Brain microvascular endothelial cell (primary cell): ENCODE data around the gene SLC30A9.

Experiments
- DNase-seq: peaks from one replicate; pipeline ENCODE4 v3.0.0-alpha.2; 2020
- H3K27ac ChIP-seq: fragments of 250-450 bp; sonication (Bioruptor Pico); 2 replicates; pipeline ENCODE4 v1.5.1; 2020; ENCODE audit warnings: mild to moderate bottlenecking, moderate library complexity
- H3K27me3 ChIP-seq: fragments of 250-450 bp; sonication (Bioruptor Pico); replicated peaks from 2 replicates; pipeline ENCODE4 v1.5.1; 2020; ENCODE audit warnings: mild to moderate bottlenecking
- H3K36me3 ChIP-seq: fragments of 250-450 bp; sonication (Bioruptor Pico); replicated peaks from 2 replicates; pipeline ENCODE4 v1.5.1; 2020; ENCODE audit warnings: mild to moderate bottlenecking
- H3K4me3 ChIP-seq: 2 replicates; pipeline ENCODE4 v1.5.1; 2011; ENCODE audit warnings: low read depth, mild to moderate bottlenecking, control low read depth, low read length, moderate library complexity
- in situ Hi-C: cut with HindIII; loops from 2 replicates; pipeline ENCODE4 v1.10.0; 2017; ENCODE audit warnings: low sequenced_read_pairs, low pct_ligation_motif_present
- TF ChIP-seq, protein P1 (sequence below): IDR thresholded peaks from 2 replicates; pipeline ENCODE4 v1.5.1; 2011; ENCODE audit warnings: low read depth, mild to moderate bottlenecking, moderate library complexity, low read length, control low read depth, inconsistent platforms; ENCODE audit errors: missing control alignments

Gene SLC30A9

DNA sequence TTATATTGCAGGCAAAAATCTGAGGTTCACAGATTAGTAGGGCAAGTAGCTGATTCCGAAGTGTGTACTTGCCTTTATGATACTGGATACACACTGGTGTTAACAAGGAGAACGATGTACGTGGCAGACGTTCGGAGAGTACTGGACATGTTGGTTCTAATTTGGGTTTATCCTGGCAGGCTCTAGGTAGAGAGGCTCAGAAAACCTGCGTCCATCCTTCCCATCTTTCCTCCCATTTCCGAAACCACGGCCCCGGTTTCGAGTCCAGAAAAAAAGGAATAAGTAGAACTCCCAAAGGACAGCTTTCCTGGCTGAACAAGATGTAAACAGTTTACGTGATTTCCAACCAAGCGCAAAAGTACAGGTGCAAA lies 351 bp upstream of the SLC30A9 start:
- in situ Hi-C loops = no loop called here
- Histone ChIP-seq H3K4me3 (peak overlapping the region; percentile 89), H3K27me3 (no peaks in the 10 kb centered on the region), H3K36me3 (no peaks in the 10 kb centered on the region), H3K27ac (peak overlapping the region; percentile 76)
- DNase-seq = no peak
- TF ChIP-seq, protein P1, sequence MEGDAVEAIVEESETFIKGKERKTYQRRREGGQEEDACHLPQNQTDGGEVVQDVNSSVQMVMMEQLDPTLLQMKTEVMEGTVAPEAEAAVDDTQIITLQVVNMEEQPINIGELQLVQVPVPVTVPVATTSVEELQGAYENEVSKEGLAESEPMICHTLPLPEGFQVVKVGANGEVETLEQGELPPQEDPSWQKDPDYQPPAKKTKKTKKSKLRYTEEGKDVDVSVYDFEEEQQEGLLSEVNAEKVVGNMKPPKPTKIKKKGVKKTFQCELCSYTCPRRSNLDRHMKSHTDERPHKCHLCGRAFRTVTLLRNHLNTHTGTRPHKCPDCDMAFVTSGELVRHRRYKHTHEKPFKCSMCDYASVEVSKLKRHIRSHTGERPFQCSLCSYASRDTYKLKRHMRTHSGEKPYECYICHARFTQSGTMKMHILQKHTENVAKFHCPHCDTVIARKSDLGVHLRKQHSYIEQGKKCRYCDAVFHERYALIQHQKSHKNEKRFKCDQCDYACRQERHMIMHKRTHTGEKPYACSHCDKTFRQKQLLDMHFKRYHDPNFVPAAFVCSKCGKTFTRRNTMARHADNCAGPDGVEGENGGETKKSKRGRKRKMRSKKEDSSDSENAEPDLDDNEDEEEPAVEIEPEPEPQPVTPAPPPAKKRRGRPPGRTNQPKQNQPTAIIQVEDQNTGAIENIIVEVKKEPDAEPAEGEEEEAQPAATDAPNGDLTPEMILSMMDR = no peak

DNA sequence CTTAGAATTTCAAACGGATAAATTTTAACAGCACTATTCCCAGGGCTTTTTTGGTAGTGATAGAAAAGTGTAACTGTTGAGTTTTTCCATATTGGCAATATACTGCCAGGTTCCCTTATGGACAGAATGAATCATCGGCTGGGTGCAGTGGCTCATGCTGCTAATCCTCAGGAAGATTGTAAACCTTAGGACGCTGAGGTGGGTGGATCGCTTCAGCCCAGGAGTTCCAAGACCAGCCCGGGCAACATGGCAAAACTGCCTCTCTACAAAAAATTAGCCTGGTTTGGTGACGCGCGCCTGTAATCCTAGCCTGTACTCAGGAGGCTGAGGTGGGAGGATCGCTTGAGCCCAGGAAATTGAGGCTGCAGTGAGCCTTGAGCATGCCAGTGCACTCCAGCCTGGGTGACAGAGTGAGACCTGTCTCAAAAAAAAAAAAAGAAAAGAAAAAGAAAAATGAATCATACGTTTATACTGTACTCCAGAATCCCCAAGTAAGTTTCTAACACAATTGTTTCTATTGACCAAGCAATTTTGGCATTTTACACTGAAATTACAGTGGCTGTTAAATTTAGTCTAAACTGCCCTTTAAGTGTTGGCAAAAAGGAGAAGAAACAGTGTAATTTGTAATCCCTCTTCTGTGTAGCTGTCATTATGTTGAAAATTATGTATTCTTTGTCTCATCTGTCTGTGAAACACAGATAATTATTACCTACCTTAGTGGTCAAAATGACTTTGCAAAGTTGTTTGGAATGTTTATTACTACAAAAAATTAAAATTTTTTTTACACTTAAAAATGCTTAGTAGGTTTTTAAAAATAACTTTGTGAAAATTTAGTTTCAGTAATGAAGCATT lies 1.8 kb downstream of the SLC30A9 start:
- no peak for DNase-seq
- TF ChIP-seq, protein P1 = no peak
- Histone ChIP-seq H3K36me3 (no peaks in the 10 kb centered on the region), H3K27me3 (no peaks in the 10 kb centered on the region), H3K4me3 (no peak overlapping the region), H3K27ac (no peak overlapping the region)
- in situ Hi-C loops = no loop called here

DNA sequence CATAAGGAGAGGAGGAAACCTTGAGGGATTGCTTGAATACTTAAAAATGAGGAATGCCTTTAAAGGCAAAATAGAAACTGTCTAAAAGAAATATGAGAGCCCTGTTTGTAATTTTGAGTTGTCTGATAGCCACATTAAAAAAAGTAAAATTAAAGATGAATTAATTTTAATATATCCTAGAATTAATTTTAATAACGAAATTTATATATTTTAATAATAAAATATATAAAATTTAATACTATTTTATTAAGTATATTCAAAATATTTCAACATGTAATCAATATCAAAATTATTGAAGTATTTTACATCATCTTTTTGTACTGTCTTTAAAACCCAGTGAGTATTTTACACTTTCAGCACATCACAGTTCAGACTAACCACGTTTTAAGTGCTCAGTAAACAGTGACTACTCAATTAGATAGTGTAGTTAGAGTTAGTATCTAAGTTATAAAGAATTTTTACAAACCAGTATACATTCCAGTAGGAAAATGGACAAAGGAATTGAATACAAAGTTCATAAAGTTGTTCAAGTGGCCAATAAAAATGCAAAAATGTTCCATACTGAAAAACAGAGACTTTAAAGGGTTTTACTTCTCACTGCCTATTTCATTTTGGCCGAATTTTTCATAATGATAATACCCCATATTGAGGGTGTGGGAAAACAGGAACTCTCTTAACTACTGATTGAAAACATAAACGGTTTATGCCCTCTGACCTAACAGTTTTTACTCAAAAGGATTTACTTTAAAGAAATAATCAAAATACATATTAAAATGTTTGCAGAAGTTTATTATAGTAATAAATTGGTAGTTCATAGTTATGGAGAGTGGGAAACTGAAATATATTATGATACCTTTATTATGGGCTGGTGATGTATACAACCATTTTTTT lies 2.9 kb downstream of the SLC30A9 start:
- Histone ChIP-seq H3K4me3 (no peak overlapping the region), H3K27me3 (no peaks in the 10 kb centered on the region)
- no peak for DNase-seq

DNA sequence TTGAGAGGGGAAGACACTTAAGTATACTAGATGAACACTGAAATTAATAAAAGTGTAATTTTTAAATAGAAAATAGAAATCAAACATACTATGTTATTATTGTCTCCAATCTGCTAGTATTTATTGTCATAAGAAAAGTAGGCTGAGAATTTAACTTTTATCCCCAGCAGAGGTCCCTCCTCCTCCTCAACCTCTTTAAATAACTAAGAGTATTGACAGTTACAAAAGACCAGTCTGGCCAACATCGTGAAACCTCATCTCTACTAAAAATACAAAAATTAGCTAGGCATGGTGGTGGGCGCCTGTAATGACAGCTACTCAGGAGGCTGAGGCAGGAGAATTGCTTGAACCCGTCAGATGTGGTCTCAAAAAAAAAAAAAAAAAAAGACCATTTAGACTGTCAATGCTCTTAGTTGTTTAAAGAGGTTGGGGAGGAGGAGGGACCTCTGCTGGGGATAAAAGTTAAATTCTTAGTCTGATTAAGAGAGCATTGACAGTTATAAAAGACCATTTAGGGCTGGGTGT lies 4.2 kb downstream of the SLC30A9 start:
- Histone ChIP-seq H3K4me3 (no peak overlapping the region), H3K36me3 (no peaks in the 10 kb centered on the region), H3K27ac (no peak overlapping the region), H3K27me3 (no peaks in the 10 kb centered on the region)
- TF ChIP-seq, protein P1 = no peak
- in situ Hi-C loops = no loop called here
- DNase-seq = no peak

More for the DNA sequence above, 2.9 kb downstream of the SLC30A9 start:
- in situ Hi-C loops = no loop called here
- Histone ChIP-seq H3K36me3 (no peaks in the 10 kb centered on the region), H3K27ac (no peak overlapping the region)
- TF ChIP-seq, protein P1 = no peak

DNA sequence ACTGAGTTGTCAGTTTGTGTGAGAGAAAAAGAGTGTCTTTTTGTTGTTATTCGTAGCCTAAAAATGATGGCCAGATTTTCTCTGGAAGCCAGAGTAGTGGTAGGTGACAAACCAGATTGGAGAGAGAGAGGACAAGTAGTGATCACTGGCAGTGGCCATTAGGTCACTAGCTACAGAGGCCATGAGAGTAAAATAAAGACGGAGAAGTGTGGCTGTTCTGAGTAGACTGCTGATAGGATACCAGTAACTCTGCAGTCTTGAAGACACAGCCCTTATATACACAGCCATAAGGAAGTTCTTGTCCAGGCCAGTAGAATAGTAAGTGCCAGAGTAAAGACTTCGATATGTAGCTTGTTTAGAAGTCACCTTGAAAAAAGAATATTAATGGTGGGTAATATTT lies 7.7 kb downstream of the SLC30A9 start:
- TF ChIP-seq, protein P1 = no peak
- Histone ChIP-seq H3K36me3 (no peaks in the 10 kb centered on the region), H3K4me3 (no peak overlapping the region), H3K27ac (no peak overlapping the region), H3K27me3 (no peaks in the 10 kb centered on the region)
- no peak for DNase-seq
- in situ Hi-C loops = no loop called here
